Activated naive CD4-positive, alpha-beta T cell treated with anti-CD3 and anti-CD28 coated beads for 36 hours (primary cell): Measurements from ENCODE around the gene PHOX2A. TPM values are rescaled to one million over a fixed set of nuclear protein-coding genes. Genes with fewer than 3 reads are reported as not detected.
"Not testable (repeated sequence)": the region's sequence is repeated elsewhere in the genome, so short reads cannot be mapped to it uniquely, and the experiment has no call there.

ENCODE experiments used
- CTCF ChIA-PET: fragments of 350-600 bp; sonication (Branson Sonifier 250); formaldehyde crosslinking; loops from one replicate; lab custom pipeline; 2021; ENCODE audit warnings: antibody characterized with exemption; lab: Charles Lee
- DNase-seq: peaks from one replicate; pipeline ENCODE4 v3.0.0-alpha.2; 2020
- H3K27ac Mint-ChIP-seq: one replicate; pipeline ENCODE4 v1.8.0; 2021; ENCODE audit warnings: mild to moderate bottlenecking, mixed read lengths
- H3K27me3 Mint-ChIP-seq: one replicate; pipeline ENCODE4 v1.8.0; 2021; ENCODE audit warnings: low read depth, mixed read lengths
- H3K36me3 Mint-ChIP-seq: one replicate; pipeline ENCODE4 v1.8.0; 2021; ENCODE audit warnings: low read depth, mixed read lengths
- H3K4me1 Mint-ChIP-seq: one replicate; pipeline ENCODE4 v1.8.0; 2021; ENCODE audit warnings: low read depth, mixed read lengths
- H3K4me3 Mint-ChIP-seq: one replicate; pipeline ENCODE4 v1.8.0; 2021; ENCODE audit warnings: mild to moderate bottlenecking, moderate library complexity, mixed read lengths
- H3K9me3 Mint-ChIP-seq: one replicate; pipeline ENCODE4 v1.8.0; 2021; ENCODE audit warnings: mixed read lengths
- intact Hi-C: fragments of 100-400 bp; cut with micrococcal nuclease; formaldehyde crosslinking; loops from one replicate; pipeline ENCODE4 v1.15.1; 2023
- total RNA-seq, 2 experiments: library from RNA; stranded (reverse); gene quantifications; one replicate each; pipeline ENCODE4 v1.2.3, GENCODE V29; 2021

The PHOX2A gene
- total RNA-seq, 2 experiments from 2014 or later, result not detected

DNA sequence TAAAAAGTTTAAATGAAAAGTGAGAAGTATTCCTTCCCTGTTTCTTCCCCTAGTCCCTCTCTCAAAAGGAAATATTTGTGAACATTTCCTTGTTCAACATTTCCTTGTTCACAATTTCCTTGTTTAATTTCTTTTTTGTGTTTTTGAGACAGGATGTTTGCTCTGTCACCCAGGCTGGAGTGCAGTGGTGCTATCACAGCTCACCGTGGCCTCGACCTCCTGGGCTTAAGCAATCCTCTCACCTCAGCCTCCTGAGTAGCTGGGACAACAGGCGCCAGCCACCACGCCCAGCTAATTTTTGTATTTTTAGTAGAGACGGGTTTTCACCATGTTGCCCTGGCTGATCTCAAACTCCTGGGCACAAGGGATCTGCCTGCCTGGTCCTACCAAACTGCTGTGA lies 23.0 kb upstream of the PHOX2A start:
- CTCF ChIA-PET, H3K9me3 Mint-ChIP-seq, DNase-seq, H3K27ac Mint-ChIP-seq, H3K4me1 Mint-ChIP-seq, H3K4me3 Mint-ChIP-seq, H3K36me3 Mint-ChIP-seq, intact Hi-C loops: not testable (repeated sequence)
- H3K27me3 Mint-ChIP-seq, result peaks cover 14% of the 10 kb centered on the region

DNA sequence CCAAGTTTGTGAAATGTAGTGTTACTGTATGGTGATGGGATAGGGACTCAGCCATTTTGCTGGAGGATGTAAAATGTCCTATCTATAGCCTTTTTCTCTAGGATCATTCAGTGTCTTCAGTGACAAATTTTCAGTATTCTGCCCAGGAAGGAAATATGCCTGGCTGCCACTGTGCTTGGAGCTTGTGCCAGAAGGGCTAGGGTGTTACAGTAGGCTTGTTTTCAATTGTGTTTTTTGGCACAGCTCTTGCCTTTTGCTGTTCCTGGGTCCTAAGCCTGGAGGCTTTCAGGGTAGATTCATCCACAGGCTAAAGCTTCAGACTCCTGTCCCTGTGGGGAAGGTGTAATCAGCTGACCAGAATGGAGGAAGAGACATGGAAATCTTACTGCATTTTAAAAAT lies 22.0 kb upstream of the PHOX2A start:
- Mint-ChIP-seq H3K4me3 (no peak overlapping the region), H3K27me3 (peaks cover 9% of the 10 kb centered on the region), H3K9me3 (no peaks in the 10 kb centered on the region), H3K27ac (no peak overlapping the region), H3K4me1 (peaks cover 2% of the 10 kb centered on the region), H3K36me3 (no peaks in the 10 kb centered on the region)
- CTCF ChIA-PET, result no interaction called here
- intact Hi-C loops, result no loop called here
- DNase-seq, result no peak

GRCh38 chr11:72263361-72263760 lies 19.4 kb upstream of the PHOX2A start:
- Mint-ChIP-seq H3K4me1 (no peaks in the 10 kb centered on the region), H3K27me3 (peaks cover 9% of the 10 kb centered on the region), H3K36me3 (no peaks in the 10 kb centered on the region), H3K9me3 (no peaks in the 10 kb centered on the region), H3K4me3 (no peak overlapping the region), H3K27ac (no peak overlapping the region)
- intact Hi-C loops, result no loop called here
- CTCF ChIA-PET, result no interaction called here
- DNase-seq, result no peak

- intact Hi-C loops, result no loop called here
- Mint-ChIP-seq H3K9me3 (no peaks in the 10 kb centered on the region), H3K27me3 (peaks cover 9% of the 10 kb centered on the region), H3K4me3 (no peak overlapping the region), H3K4me1 (no peaks in the 10 kb centered on the region), H3K36me3 (no peaks in the 10 kb centered on the region), H3K27ac (no peak overlapping the region)
- DNase-seq, result no peak
- CTCF ChIA-PET, result no interaction called here
Observed at GRCh38 chr11:72260574-72260973, 16.6 kb upstream of the PHOX2A start.

DNA sequence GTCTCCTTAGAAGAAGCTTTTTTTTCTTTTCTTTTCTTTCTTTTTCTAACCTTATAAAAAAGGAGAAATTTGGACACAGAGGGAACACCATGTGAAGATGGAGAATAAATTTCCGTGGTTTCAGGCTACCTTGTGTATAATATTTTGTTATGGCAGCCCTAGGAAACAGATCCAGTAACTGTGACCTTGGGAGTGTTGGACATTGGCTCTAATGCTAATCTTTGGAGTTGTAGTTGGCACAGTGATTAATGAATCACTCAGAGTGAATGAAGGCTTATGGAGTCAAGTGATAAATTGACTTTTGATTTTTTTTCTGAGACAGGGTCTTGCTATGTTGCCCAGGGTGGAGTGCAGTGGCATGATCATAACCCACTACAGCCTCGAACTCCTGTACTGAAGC lies 15.5 kb upstream of the PHOX2A start:
- H3K9me3 Mint-ChIP-seq, result no peaks in the 10 kb centered on the region
- H3K4me1 Mint-ChIP-seq, result no peaks in the 10 kb centered on the region
- CTCF ChIA-PET, result interaction anchor here (0.9 kb wide), 1 partner anchor 23 kb away, joined by 3 read pairs; no protein-coding TSS in a partner anchor
- DNase-seq, result no peak
- no peaks in the 10 kb centered on the region for H3K36me3 Mint-ChIP-seq
- H3K4me3 Mint-ChIP-seq, result no peak overlapping the region
- peaks cover 8% of the 10 kb centered on the region for H3K27me3 Mint-ChIP-seq
- no peak overlapping the region for H3K27ac Mint-ChIP-seq
- intact Hi-C loops, result no loop called here

DNA sequence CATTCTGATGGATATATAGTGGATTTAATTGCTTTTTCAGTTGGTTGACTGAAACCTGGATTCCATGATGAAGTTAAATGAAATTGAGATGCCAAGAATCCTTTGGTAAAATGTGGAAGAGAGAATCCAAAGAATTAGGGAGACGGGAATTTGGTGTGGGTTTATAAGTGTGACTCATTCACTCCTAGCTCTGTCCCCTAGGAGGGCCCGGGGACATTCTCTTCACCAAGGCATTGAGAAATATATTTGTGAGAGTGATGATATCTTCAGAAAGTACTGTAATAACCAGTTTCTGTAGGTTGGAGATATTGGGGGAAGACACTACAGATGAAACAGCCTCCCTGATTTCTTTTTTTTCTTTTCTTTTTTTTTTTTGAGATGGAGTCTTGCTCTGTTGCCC lies 13.6 kb upstream of the PHOX2A start:
- no peaks in the 10 kb centered on the region for H3K4me1 Mint-ChIP-seq
- CTCF ChIA-PET, result no interaction called here
- peaks cover 4% of the 10 kb centered on the region for H3K27me3 Mint-ChIP-seq
- no peak overlapping the region for H3K27ac Mint-ChIP-seq
- H3K36me3 Mint-ChIP-seq, result no peaks in the 10 kb centered on the region
- no peak for DNase-seq
- intact Hi-C loops, result no loop called here
- H3K4me3 Mint-ChIP-seq, result no peak overlapping the region
- H3K9me3 Mint-ChIP-seq, result no peaks in the 10 kb centered on the region

GRCh38 chr11:72254299-72254993 lies 10.5 kb upstream of the PHOX2A start:
- CTCF ChIA-PET, result no interaction called here
- DNase-seq, result no peak
- Mint-ChIP-seq H3K4me1 (no peaks in the 10 kb centered on the region), H3K36me3 (no peaks in the 10 kb centered on the region), H3K27me3 (no peaks in the 10 kb centered on the region), H3K4me3 (no peak overlapping the region), H3K27ac (no peak overlapping the region), H3K9me3 (no peaks in the 10 kb centered on the region)
- intact Hi-C loops, result no loop called here

- Mint-ChIP-seq H3K4me1 (no peaks in the 10 kb centered on the region), H3K27ac (no peak overlapping the region), H3K27me3 (peaks cover 2% of the 10 kb centered on the region), H3K4me3 (no peak overlapping the region), H3K9me3 (no peaks in the 10 kb centered on the region), H3K36me3 (no peaks in the 10 kb centered on the region)
- no peak for DNase-seq
- CTCF ChIA-PET, result no interaction called here
- intact Hi-C loops, result no loop called here
Observed at GRCh38 chr11:72253392-72253791, 9.4 kb upstream of the PHOX2A start.

GRCh38 chr11:72251614-72252013 lies 7.6 kb upstream of the PHOX2A start:
- intact Hi-C loops, result no loop called here
- Mint-ChIP-seq H3K4me1 (no peaks in the 10 kb centered on the region), H3K27me3 (peaks cover 4% of the 10 kb centered on the region), H3K9me3 (no peaks in the 10 kb centered on the region), H3K36me3 (no peaks in the 10 kb centered on the region), H3K4me3 (no peak overlapping the region), H3K27ac (no peak overlapping the region)
- CTCF ChIA-PET, result no interaction called here
- DNase-seq, result no peak

GRCh38 chr11:72250661-72251464 lies 6.9 kb upstream of the PHOX2A start:
- Mint-ChIP-seq H3K36me3 (no peaks in the 10 kb centered on the region), H3K9me3 (no peaks in the 10 kb centered on the region), H3K27me3 (peaks cover 4% of the 10 kb centered on the region), H3K4me1 (no peaks in the 10 kb centered on the region), H3K27ac (no peak overlapping the region), H3K4me3 (no peak overlapping the region)
- no peak for DNase-seq
- intact Hi-C loops, result no loop called here
- CTCF ChIA-PET, result interaction anchor here (0.6 kb wide), 1 partner anchor 94 kb away, joined by 3 read pairs; no protein-coding TSS in a partner anchor

GRCh38 chr11:72249961-72250360 lies 6.0 kb upstream of the PHOX2A start:
- intact Hi-C loops, result no loop called here
- no peaks in the 10 kb centered on the region for H3K36me3 Mint-ChIP-seq
- no peak overlapping the region for H3K4me3 Mint-ChIP-seq
- peaks cover 5% of the 10 kb centered on the region for H3K27me3 Mint-ChIP-seq
- CTCF ChIA-PET, result interaction anchor here (1.6 kb wide), 1 partner anchor 181 kb away, joined by 8 read pairs; no protein-coding TSS in a partner anchor
- no peaks in the 10 kb centered on the region for H3K9me3 Mint-ChIP-seq
- no peak for DNase-seq
- no peak overlapping the region for H3K27ac Mint-ChIP-seq
- H3K4me1 Mint-ChIP-seq, result no peaks in the 10 kb centered on the region

DNA sequence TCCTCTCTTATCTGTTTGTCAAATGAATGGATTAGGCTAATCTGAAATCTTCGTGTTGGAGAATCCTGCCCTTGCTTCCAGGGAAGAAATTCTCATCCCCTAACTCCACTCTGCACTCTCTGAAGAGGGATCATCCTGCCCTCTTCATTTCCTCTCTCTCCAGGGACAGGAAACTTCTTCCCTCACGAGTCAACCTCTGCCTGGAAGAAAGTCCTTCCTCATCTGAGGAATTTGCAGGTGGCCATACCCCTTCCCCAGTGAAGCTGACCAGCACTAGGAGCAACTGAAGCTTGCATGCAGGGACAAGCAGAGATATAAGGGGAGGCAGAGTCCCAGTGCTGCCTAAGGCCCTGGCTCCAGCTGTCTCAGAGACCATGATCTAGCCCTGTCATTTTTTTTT lies 3.6 kb upstream of the PHOX2A start:
- CTCF ChIA-PET, result interaction anchor here (0.7 kb wide), 1 partner anchor 9 kb away, joined by 3 read pairs; no protein-coding TSS in a partner anchor
- no peak overlapping the region for H3K27ac Mint-ChIP-seq
- H3K4me3 Mint-ChIP-seq, result no peak overlapping the region
- H3K27me3 Mint-ChIP-seq, result peaks cover 20% of the 10 kb centered on the region
- H3K4me1 Mint-ChIP-seq, result peaks cover 9% of the 10 kb centered on the region
- no peaks in the 10 kb centered on the region for H3K9me3 Mint-ChIP-seq
- H3K36me3 Mint-ChIP-seq, result no peaks in the 10 kb centered on the region
- intact Hi-C loops, result no loop called here
- DNase-seq, result no peak
